KMS-11 (cell line): ENCODE data around the gene ZNF469.

ENCODE experiments used
- H2AFZ ChIP-seq: fragments of 200-600 bp; sonication (generic); 2 replicates; pipeline ENCODE4 v1.6.1; 2016; ENCODE audit warnings: antibody characterized with exemption, mixed run types, low read depth
- H3K27ac ChIP-seq: fragments of 200-600 bp; sonication (generic); 2 replicates; pipeline ENCODE4 v1.6.1; 2016; ENCODE audit warnings: mild to moderate bottlenecking, mixed run types
- H3K27me3 ChIP-seq: fragments of 200-600 bp; sonication (generic); 2 replicates; pipeline ENCODE4 v1.6.1; 2017; ENCODE audit warnings: mild to moderate bottlenecking, low read depth, mixed run types, moderate library complexity; ENCODE audit not compliant: insufficient read depth
- H3K36me3 ChIP-seq: fragments of 200-600 bp; sonication (generic); 2 replicates; pipeline ENCODE4 v1.6.1; 2017; ENCODE audit warnings: mild to moderate bottlenecking, mixed run types; ENCODE audit not compliant: insufficient read depth
- H3K4me1 ChIP-seq: fragments of 200-600 bp; sonication (generic); 2 replicates; pipeline ENCODE4 v1.6.1; 2016; ENCODE audit warnings: mild to moderate bottlenecking, low read depth, mixed run types; ENCODE audit not compliant: poor library complexity, severe bottlenecking
- H3K4me2 ChIP-seq: fragments of 200-600 bp; sonication (generic); 2 replicates; pipeline ENCODE4 v1.7.0; 2016; ENCODE audit warnings: mild to moderate bottlenecking, mixed run types
- H3K4me3 ChIP-seq: fragments of 200-600 bp; sonication (generic); IDR thresholded peaks from 2 replicates; pipeline ENCODE4 v1.6.1; 2017; ENCODE audit warnings: low read depth, low read length, mixed read lengths; ENCODE audit not compliant: insufficient read depth
- H3K79me2 ChIP-seq: fragments of 200-600 bp; sonication (generic); 2 replicates; pipeline ENCODE4 v1.6.1; 2016; ENCODE audit warnings: low read depth, mixed run types; ENCODE audit not compliant: insufficient read depth
- H3K9ac ChIP-seq: fragments of 200-600 bp; sonication (generic); 2 replicates; pipeline ENCODE4 v1.6.1; 2016; ENCODE audit warnings: mild to moderate bottlenecking, mixed run types
- H4K20me1 ChIP-seq: fragments of 200-600 bp; sonication (generic); 2 replicates; pipeline ENCODE4 v1.6.1; 2016; ENCODE audit warnings: mild to moderate bottlenecking, mixed run types; ENCODE audit not compliant: insufficient read depth
- CTCF ChIP-seq: fragments of 200-600 bp; sonication (generic); conservative IDR thresholded peaks from 2 replicates; pipeline ENCODE4 v1.6.1; 2017; ENCODE audit warnings: low read depth, mild to moderate bottlenecking, antibody characterized with exemption, low read length, moderate library complexity, mixed read lengths

The ZNF469 gene

GRCh38 chr16:88387941-88388627 is 5.3 kb downstream of the ZNF469 start:
- Histone ChIP-seq H3K27ac (no peak overlapping the region), H3K4me1 (no peaks in the 10 kb centered on the region), H3K9ac (no peak overlapping the region), H3K36me3 (no peaks in the 10 kb centered on the region), H4K20me1 (no peaks in the 10 kb centered on the region), H3K27me3 (peaks cover 92% of the 10 kb centered on the region), H3K4me2 (no peak overlapping the region), H3K79me2 (no peaks in the 10 kb centered on the region), H2AFZ (no peak overlapping the region), H3K4me3 (no peak overlapping the region)
- no peak for TF ChIP-seq CTCF

GRCh38 chr16:88389191-88389590 is 6.4 kb downstream of the ZNF469 start:
- Histone ChIP-seq H3K4me2 (no peak overlapping the region), H4K20me1 (no peaks in the 10 kb centered on the region), H3K36me3 (no peaks in the 10 kb centered on the region), H3K4me1 (no peaks in the 10 kb centered on the region), H3K27ac (no peak overlapping the region), H2AFZ (no peak overlapping the region), H3K79me2 (no peaks in the 10 kb centered on the region), H3K4me3 (no peak overlapping the region), H3K27me3 (peaks cover 95% of the 10 kb centered on the region), H3K9ac (no peak overlapping the region)
- no peak for TF ChIP-seq CTCF

GRCh38 chr16:88389621-88390160 is 6.9 kb downstream of the ZNF469 start:
- Histone ChIP-seq H3K4me1 (no peaks in the 10 kb centered on the region), H2AFZ (no peak overlapping the region), H3K27me3 (peaks cover 95% of the 10 kb centered on the region), H3K9ac (no peak overlapping the region), H3K79me2 (no peaks in the 10 kb centered on the region), H3K36me3 (no peaks in the 10 kb centered on the region), H3K4me2 (no peak overlapping the region), H4K20me1 (no peaks in the 10 kb centered on the region), H3K4me3 (no peak overlapping the region), H3K27ac (no peak overlapping the region)
- no peak for TF ChIP-seq CTCF

GRCh38 chr16:88390265-88390664 is 7.5 kb downstream of the ZNF469 start:
- H4K20me1 ChIP-seq, result no peaks in the 10 kb centered on the region
- no peaks in the 10 kb centered on the region for H3K36me3 ChIP-seq
- H3K4me1 ChIP-seq, result no peaks in the 10 kb centered on the region
- TF ChIP-seq CTCF, result no peak
- H3K9ac ChIP-seq, result no peak overlapping the region
- H3K4me2 ChIP-seq, result no peak overlapping the region
- no peak overlapping the region for H3K4me3 ChIP-seq
- H3K27ac ChIP-seq, result no peak overlapping the region
- H2AFZ ChIP-seq, result no peak overlapping the region
- no peaks in the 10 kb centered on the region for H3K79me2 ChIP-seq
- H3K27me3 ChIP-seq, result peaks cover 93% of the 10 kb centered on the region
